GM12892 (cell line): ENCODE results near the gene IL2RA.

Experiments
- POLR2A ChIP-seq: IDR thresholded peaks from 2 replicates; pipeline ENCODE4 v1.6.1; 2011; ENCODE audit warnings: low read depth, low read length, control low read depth
- POLR2AphosphoS5 ChIP-seq: IDR thresholded peaks from 2 replicates; pipeline ENCODE4 v1.6.1; 2011; ENCODE audit warnings: low read depth, low read length, control low read depth
- TAF1 ChIP-seq: IDR thresholded peaks from 2 replicates; pipeline ENCODE4 v1.6.1; 2011; ENCODE audit warnings: low read depth, mild to moderate bottlenecking, control low read depth, low read length, borderline replicate concordance

- TF ChIP-seq POLR2A (no peak), POLR2AphosphoS5 (no peak), TAF1 (no peak)
Observed at GRCh38 chr10:5973069-5973468, 89.1 kb downstream of the IL2RA start.
